GM19328 (cell line): Measurements from ENCODE around the gene ACACB.

Source experiments
- ATAC-seq: cut with Tn5 transposase; IDR thresholded peaks from one replicate; pipeline ENCODE4 v1.9.1; 2021; ENCODE audit warnings: mild to moderate bottlenecking, moderate library complexity; ENCODE audit not compliant: unreplicated experiment

ACACB gene

DNA sequence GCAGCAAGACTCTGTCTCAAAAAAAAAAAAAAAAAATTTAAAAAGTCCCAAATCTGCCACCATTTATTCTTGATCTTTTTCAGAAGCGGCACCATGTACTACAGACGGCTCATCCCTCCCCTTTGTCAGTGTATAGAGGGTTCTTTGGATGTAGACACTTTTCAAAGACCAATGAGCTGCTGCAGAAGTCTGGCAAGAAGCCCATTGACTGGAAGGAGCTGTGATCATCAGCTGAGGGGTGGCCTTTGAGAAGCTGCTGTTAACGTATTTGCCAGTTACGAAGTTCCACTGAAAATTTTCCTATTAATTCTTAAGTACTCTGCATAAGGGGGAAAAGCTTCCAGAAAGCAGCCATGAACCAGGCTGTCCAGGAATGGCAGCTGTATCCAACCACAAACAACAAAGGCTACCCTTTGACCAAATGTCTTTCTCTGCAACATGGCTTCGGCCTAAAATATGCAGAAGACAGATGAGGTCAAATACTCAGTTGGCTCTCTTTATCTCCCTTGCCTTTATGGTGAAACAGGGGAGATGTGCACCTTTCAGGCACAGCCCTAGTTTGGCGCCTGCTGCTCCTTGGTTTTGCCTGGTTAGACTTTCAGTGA lies 6.5 kb upstream of the ACACB start:
- no peak for ATAC-seq

DNA sequence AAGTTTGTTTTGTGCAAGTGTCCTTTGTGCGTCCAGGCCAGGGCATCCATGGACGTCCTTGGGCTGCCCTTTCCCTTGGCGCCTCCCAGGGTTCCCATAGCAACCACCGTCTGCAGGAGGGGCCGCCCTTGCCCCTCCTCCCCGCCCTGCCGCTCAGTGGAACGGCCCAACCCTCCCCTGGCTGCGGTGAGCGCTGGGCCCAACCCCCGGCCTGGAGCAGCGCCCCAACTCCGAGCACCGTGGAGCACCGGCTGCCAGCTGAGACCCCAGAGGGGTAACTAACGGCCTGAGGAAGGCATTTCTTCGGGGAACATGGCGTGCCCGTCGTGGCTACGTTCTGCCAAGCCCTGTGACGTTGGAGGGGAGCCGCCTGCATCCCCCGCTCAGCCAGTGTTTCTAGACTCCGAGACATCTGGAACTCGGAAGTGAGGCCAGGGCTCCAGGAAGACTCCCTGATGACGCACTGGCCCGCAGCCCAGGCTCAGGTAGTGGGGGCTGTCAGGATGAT lies 5.3 kb upstream of the ACACB start:
- no peak for ATAC-seq

DNA sequence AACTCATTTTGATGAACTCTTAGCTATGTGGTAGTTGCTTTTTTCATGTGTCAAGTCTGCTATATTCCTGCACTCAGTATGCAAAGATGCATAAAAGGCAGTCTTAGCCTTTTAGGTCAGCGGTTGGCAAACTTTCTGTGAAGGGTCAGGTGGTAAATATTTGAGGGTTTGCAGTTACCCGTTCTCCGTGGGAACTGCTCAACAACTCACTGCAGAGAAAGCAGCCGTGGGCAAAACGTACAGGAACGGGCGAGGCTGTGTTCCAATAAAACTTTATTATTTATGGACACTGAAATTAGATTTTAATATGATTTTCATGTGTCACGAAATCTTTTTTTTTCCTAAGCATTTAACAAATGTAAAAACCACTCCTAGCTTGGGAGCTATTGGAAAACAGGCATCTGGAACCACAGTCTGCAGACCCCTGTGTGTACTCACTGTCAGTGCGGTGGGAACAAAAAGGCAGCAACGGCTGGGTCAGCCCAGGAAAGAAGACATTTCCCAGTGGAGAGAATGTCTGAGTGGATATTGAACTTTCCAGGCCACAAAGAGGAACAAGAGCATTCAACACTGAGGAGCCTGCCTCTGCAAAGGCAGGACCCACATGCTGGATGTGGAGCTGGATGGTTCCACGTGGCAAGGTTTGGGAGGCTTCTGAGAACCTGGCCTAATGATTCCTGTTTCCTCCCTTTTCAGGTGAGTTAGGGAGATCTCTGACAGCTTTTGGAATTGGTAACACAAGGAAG lies 3.5 kb upstream of the ACACB start:
- ATAC-seq, result no peak

DNA sequence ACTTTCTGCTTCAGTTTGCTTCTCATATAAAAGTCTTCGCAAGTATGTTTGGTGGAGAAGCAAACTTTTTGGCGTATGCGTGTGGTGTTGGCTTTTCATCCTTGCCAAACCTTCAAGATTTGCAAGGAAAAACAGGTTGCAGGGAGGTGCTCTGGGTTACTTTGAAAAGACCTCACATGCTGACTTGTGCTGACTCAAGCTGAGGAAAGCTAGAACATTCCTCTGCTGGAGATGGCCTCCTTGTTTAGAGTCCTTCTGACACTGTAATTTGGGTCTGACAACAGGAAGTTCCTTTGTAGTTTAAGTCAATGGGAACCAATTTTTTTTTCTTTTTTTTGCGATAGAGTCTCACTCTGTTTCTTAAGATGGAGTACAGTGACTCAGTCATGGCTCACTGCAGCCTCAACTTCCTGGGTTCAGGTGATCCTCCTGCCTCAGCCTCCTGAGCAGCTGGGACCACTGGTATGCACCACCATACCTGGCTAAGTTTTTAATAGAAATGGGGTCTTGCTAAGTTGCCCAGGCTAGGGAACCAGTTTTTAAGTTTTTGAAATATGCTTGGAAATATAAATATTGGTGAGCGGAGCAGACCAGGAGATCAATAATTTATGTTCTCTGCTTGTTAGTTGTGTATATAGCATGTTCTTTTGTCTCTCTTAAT lies 2.6 kb upstream of the ACACB start:
- ATAC-seq, result no peak

DNA sequence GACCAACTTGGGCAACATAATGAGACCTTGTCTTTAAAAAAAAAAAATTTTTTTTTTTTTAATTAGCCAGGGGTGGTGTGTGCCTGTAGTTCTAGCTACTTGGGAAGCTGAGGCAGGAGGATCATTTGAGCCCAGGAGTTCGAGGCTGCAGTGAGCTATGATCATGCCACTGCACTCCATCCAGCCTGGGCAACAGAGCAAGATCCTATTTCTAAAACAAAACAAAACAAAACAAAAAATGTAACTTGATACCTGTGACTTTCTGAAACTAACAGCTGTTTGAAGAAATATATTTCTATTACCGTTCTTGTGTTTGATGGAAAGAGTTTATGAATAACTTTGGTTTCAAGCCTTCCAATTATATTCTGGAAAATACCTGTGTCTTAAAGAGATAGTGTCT lies 1.7 kb upstream of the ACACB start:
- no peak for ATAC-seq

DNA sequence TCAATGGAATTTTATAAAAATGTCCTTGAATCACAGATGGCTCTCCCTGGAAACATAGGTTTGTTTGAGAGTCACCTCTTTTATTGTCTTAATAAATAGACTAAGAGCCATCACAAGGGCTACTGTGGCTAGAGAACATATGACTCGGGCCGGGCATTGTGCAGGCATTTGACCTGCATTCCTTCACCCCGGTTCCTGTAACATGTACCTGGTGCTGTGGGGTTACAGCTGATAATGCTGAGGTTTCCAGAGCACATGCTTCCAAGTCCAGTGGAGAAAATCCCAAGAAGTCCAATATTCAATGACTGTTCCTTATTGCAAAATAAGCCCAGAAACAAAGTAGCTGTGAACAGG lies 1.0 kb upstream of the ACACB start:
- ATAC-seq, result no peak

DNA sequence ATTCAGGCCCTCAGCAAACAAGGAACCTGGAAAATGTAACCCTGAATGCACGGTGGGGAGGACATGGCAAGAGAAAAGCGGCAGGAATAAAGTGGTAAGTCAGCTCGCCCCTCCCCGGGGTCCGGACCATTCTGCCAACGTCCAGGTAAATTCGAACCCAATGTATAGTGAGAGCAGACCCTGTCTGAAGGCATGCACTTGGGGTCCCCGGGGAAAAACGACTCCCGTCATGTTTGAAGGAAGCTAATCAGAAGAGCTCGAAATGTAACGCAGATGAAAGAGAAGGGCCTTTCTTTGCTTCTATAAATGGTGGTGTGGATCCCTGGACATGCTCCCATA lies 193 bp downstream of the ACACB start:
- no peak for ATAC-seq

DNA sequence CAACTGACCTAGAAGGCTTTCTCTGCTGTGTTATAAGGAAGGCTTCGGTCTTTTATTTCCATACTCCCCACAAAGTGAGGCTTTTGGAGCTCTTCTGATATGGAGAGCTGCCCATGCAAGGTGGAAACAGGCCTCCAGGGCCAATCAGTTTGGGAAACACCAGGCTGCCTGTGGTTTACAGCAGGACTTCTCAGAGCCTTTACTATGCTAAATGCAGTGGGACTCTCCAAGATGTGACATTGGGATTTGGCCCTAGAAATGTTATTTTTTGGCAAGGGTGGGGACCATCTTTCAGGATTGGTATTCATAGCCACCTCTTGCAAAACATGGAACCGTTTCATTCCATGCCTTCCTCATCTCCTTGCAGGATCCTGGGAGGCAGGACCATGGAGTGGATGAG lies 3.7 kb downstream of the ACACB start:
- no peak for ATAC-seq

DNA sequence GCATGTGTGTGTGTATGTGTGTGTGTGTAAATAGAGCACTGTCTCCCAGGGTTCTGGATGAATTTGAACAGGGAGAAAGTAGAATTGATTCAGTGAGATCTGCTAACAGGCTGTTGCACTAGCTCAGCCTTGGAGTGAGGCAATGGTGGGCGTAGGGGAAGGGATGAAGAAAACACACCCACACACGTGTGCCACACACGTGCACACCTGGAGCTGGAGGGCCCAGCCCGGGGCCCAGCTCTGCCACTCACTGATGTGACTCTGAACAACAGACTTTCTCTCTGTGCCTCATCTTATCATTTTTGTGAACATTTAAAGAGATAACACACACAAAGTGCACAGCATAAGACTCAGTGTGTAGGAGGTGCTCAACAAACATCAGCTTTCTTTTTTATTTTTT lies 4.2 kb downstream of the ACACB start:
- no peak for ATAC-seq

DNA sequence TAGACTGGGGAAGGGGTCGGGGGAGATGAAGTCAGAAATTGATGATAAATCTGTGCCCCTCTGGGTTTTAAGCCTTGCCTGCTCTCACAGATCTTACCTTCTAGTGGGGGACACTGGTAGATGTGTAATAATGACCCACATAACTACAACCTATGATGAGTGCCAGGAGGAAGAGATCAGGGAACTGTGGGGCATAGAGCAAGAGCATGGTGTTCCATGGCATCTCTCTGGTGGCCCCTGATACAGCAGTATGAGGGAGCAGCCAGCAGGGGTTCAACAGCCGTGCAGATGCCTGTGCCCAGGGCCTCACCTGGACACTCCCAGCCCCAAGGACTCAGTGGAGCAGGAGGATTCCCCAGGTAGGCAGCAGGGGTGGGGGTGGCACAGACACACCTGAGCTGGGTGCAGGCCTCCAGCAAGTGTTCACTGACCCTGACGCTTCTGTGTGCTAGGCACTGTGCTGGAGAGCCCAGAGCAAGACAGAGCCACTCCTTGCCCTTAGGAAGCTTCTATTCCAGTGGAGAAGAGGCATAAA lies 5.0 kb downstream of the ACACB start:
- no peak for ATAC-seq

DNA sequence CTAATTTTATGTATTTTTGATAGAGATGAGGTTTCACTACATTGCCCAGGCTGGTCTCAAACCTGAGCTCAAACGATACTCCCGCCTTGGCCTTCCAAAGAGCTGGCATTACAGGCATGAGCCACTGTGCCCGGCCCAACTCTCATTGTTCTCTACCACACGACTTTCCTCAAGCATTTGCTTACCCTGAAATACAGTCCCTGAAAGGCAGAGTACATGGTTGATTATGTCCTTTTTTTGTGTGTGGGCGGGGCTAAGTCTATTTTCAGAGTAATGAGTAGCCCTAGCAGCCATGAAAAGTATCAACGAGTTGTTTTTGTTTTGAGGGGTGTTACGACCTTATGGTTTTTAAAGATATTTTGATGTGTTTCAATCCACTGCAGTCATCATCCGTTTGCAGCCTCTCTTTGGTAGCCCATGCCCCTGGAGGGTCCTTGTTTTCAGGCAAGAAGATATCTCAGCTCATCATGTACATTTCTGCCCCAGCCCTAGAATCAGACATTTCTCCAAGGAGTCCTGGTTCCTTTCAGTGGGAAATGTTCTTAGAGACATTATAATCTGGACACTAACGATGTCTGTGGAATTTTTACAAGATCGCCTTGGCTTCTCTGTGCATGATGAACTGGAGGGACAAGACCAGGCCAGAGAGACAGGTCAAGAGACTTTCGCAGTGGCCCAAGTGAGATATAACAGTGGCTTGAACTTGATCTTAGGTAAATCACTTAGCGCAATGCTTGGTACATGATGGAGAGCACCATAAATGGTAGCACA lies 8.7 kb downstream of the ACACB start:
- ATAC-seq, result no peak

DNA sequence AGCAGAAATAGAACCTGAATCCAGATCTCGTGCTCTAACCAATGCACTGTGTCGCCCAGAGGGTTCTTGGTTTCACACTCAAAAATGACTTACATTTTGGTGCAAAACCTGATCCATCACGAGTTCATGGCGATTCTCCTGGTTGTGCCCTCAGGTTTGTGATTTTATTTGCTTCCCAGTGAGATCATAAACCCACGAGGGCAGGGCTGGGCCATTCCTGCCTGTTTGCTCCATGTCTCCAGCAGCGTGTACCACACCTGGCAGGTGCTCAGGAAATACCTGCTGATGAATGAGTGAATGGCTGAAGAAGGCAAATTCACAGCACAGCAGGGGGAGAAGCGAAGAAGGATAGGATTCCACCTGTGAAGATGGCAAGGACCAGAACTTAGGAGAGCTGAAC lies 9.4 kb downstream of the ACACB start:
- no peak for ATAC-seq

DNA sequence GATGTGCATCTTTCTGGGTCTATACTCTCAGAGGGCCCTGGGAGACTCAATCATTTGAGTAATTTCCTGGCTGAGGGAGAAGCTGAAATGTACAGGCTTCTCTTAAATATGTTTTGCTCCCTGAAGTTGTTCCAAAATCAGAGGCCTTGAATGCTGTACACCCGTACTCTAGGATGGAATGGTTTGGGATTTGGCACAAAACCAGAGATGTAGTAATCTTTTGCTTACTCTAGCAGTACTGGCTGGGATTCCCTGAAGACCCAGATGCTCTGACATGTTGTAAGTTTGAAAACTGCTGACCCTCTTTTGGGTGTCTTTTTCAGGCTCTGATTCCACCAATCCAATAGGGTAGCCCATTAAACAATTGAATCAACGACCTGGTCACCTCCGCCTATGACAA lies 10.4 kb downstream of the ACACB start:
- ATAC-seq, result no peak

DNA sequence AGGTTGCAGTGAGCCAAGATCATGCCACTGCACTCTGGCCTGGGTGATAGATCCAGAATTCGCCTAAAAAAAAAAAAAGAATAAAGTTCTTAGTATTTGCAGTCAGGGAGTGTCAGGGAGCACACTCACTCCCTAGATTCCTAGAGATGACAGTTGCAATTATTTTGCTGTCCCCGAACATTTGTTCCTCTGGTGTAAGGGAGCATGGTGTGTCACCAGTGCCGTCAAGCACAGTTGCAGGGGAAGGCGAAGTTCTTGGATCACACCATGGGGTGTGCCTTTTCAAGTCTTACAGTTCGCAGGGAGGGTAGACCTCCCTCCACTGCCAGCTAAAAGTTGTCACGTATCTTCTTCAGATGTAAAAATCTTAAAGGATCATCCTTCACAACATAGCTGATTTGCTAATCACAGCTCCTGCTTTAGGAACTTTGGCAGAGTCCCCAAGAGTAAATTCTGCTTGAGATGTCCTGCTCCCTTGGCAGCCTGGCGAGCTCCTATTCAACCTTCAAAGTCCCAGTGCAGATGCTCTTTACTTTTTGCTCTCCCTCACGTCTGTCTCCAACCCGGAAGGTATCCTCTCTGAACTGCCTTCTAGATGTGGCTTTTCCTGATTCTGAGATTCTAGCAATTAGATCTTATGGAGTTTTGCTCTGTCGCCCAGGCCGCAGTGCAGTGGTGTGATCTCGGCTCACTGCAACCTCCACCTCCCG lies 11.3 kb downstream of the ACACB start:
- no peak for ATAC-seq

DNA sequence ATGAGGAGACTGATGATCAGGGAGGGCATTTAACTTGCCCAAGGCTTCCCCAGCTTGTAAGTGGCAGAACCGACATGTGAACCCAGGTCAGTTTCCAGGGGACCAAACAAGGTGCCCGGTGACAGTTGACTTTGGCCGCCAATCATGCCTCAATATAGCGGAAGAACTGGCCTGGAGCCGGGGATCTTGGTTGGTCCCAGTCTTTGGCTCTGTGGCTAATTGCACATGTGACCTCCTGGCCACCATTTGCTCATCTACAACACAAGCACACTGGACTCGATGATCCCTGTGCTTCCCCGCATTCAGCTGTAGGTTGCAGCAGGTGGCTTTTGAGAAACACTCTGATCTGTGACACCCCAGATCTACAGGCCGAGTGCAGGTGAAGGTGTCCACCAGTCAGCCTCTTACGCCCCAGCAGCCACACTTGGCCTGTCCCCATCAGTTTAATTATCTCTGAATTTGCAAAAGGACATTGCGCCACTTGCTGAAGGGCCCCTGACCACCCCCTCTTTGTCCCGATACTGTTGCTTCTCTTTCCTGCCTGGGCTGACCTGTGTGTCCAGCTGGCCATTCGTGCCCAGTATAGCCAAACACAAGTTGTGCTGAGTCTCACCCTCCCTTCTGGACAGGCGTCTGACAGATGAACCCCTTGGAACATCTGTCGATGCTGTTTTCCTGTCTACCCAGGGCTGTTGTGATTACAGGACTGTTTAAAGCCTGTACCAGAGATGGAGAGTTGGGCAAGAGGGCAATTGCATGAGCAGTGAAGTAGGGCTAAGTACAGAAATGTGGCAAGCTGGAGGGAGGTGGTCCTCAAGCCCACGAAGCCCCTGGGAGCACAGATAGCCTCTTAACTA lies 14.1 kb downstream of the ACACB start:
- ATAC-seq, result no peak

DNA sequence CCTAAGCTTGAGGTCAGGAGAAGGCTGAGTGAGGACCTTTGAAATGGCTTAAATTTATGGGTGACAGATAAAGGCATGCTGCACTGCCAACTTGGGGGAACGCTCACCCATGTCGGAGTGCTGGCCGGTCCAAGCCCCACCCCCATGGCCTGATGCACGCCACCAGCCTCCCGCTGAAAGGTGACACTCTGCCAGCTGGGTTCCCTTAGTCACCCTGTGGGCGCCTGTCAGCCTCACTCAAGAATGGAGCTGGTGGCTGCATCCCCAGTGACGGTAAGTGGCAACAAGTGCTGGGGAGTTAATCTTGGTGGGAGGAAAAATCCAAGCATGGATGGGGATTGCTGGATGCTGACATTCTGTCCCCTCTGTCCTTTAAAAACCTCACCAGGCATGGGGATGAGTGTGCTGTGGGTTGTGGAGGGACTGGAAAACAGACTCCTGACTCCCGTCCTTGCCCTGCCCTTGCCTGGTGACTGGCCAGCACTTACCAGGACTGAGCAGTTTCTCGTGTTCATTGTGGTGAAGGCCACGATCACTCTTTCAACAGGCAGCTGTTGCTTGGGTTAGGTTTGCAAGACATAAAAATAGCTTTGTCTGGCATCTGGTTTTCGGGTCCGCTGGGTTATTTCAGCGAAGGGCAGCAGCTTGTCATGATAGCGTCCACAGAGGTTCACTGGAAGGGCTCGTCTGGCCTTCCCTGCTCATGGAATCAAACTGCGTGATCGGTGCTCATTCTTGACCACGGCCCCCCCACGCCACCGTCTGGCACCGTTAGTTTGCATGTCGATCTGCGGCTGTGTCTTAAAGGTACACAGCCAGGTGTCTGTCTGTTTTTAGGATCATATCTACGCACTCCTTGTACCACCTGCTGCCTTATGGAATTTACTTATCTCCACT lies 15.0 kb downstream of the ACACB start:
- ATAC-seq, result no peak

DNA sequence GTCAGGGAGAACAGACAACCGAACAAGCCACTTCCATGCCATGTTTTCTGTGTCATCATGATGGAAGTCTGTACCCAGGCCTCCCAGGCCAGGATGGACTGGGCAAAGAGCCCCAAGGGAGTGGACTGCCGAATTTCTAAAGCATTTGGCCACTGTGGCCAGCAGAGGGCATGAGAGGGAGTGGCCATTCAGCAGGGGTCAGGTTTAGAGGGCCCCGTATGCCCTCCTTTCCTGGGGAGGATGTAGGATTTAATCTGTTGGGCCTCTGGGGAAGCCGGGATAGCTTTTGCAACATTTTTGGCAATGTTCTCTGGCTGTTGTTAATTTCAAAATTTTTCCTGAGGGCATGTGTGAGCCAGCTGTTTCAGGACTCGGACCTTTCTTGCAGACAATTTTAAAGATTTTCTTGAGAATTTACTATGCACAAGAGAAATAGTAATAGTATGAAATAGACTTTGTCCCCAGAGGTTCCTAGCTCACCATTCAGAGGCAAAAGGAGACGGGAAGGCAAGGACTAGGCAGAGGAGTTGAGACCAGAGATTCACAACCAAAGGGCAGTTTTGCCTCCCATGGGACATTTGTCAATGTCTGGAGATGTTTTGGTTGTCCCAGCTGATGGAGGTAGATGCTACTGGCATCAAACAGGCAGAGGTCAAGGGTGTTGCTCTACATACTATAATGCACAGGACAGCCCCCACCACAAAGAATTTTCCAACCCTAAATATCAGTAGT lies 18.0 kb downstream of the ACACB start:
- no peak for ATAC-seq

DNA sequence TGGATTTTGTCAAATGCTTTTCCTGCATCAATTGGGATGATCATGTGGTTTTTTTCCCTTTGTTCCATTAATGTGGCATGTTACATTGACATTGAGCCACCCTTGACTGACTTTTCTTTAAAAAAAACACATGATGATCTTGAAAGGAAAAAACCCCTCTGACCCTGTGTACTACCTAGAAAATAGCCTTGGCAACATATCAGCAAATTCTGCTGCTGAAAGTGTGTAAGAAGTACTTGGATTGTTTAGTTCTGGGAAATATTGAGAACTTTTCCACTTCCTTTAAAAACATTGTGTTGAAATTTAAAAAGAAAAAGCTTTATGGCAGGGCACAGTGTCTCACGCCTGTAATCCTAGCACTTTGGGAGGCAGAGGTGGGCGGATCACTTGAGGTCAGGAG lies 20.7 kb downstream of the ACACB start:
- ATAC-seq, result no peak
